ENCODE data around the gene LENEP. TPM values are rescaled to one million over a fixed set of nuclear protein-coding genes. Genes with fewer than 3 reads are reported as not detected.

The LENEP gene
- total RNA-seq, 1 experiment from 2014 or later = 0.50 TPM

GRCh38 chr1:155026588-155026987 is 33.2 kb downstream of the LENEP start:
- CTCF ChIA-PET = interaction anchor here (1.1 kb wide), 1 partner anchor 9 kb away, joined by 3 read pairs; no protein-coding TSS in a partner anchor
- H3K36me3 ChIP-seq (ENCODE audit: control insufficient read depth, insufficient read depth, low read length) = no peaks in the 10 kb centered on the region
- no TSS peak for BruUV-seq (replicated peaks)
- H3K4me1 ChIP-seq = peaks cover 10% of the 10 kb centered on the region
- no peak overlapping the region for H3K4me3 Mint-ChIP-seq (ENCODE audit: unreplicated experiment)
- intact Hi-C loops (cut with micrococcal nuclease; ENCODE audit: unreplicated experiment) = no loop called here
- H3K4me1 Mint-ChIP-seq (ENCODE audit: low read depth, unreplicated experiment) = peaks cover 11% of the 10 kb centered on the region
- no peak for TF ChIP-seq CTCF (IDR thresholded peaks at IDR 0.05; ENCODE audit: insufficient read depth in 1 of 2, low read depth in 1 of 2, low read length in 1 of 2, severe bottlenecking in 1 of 2, unreplicated experiment in 1 of 2)
- H3K9me3 Mint-ChIP-seq (ENCODE audit: unreplicated experiment) = no peaks in the 10 kb centered on the region
- no peak overlapping the region for H3K4me3 ChIP-seq (ENCODE audit: low read depth, low read length)
- no peaks in the 10 kb centered on the region for H3K27me3 ChIP-seq (replicated peaks; ENCODE audit: control insufficient read depth, insufficient read depth, low read length)
- POLR2A ChIA-PET = no interaction called here
- no peaks in the 10 kb centered on the region for H3K27me3 Mint-ChIP-seq (ENCODE audit: insufficient read depth, unreplicated experiment)
- peaks cover 5% of the 10 kb centered on the region for H3K36me3 Mint-ChIP-seq (ENCODE audit: insufficient read depth, unreplicated experiment)
- H3K9me3 ChIP-seq = no peaks in the 10 kb centered on the region
- DNase-seq = no peak
- H3K27ac Mint-ChIP-seq (ENCODE audit: unreplicated experiment) = no peak overlapping the region

- no TSS peak for BruUV-seq (replicated peaks)
- H3K36me3 Mint-ChIP-seq (ENCODE audit: insufficient read depth, unreplicated experiment) = no peaks in the 10 kb centered on the region
- no peaks in the 10 kb centered on the region for H3K4me1 Mint-ChIP-seq (ENCODE audit: low read depth, unreplicated experiment)
- H3K36me3 ChIP-seq (ENCODE audit: control insufficient read depth, insufficient read depth, low read length) = no peaks in the 10 kb centered on the region
- H3K27me3 ChIP-seq (replicated peaks; ENCODE audit: control insufficient read depth, insufficient read depth, low read length) = no peaks in the 10 kb centered on the region
- no peaks in the 10 kb centered on the region for H3K9me3 ChIP-seq
- intact Hi-C loops (cut with micrococcal nuclease; ENCODE audit: unreplicated experiment) = no loop called here
- CTCF ChIA-PET = interaction anchor here (1.0 to 1.1 kb wide), 2 partner anchors 18 to 68 kb away, joined by 3 read pairs; partner anchors contain the start of gene PYGO2
- no peaks in the 10 kb centered on the region for H3K9me3 Mint-ChIP-seq (ENCODE audit: unreplicated experiment)
- no peak overlapping the region for H3K27ac Mint-ChIP-seq (ENCODE audit: unreplicated experiment)
- H3K4me1 ChIP-seq = peaks cover 5% of the 10 kb centered on the region; the same call in 1 of the 2 replicates
- POLR2A ChIA-PET = no interaction called here
- H3K4me3 ChIP-seq (ENCODE audit: low read depth, low read length) = no peak overlapping the region
- H3K4me3 Mint-ChIP-seq (ENCODE audit: unreplicated experiment) = no peak overlapping the region
- H3K27me3 Mint-ChIP-seq (ENCODE audit: insufficient read depth, unreplicated experiment) = peaks cover under 1% of the 10 kb centered on the region
- no peak for TF ChIP-seq CTCF (IDR thresholded peaks at IDR 0.05; ENCODE audit: insufficient read depth in 1 of 2, low read depth in 1 of 2, low read length in 1 of 2, severe bottlenecking in 1 of 2, unreplicated experiment in 1 of 2)
- no peak for DNase-seq
These were observed 36.3 kb downstream of the LENEP start for GRCh38 chr1:155029513-155030242.

- DNase-seq = no peak
- no peaks in the 10 kb centered on the region for H3K9me3 Mint-ChIP-seq (ENCODE audit: unreplicated experiment)
- Histone ChIP-seq H3K4me3 (ENCODE audit: low read depth, low read length) (no peak overlapping the region), H3K9me3 (no peaks in the 10 kb centered on the region), H3K36me3 (ENCODE audit: control insufficient read depth, insufficient read depth, low read length) (no peaks in the 10 kb centered on the region), H3K27me3 (replicated peaks; ENCODE audit: control insufficient read depth, insufficient read depth, low read length) (no peaks in the 10 kb centered on the region), H3K4me1 (peaks cover 5% of the 10 kb centered on the region; the same call in 1 of the 2 replicates)
- H3K4me3 Mint-ChIP-seq (ENCODE audit: unreplicated experiment) = no peak overlapping the region
- no TSS peak for BruUV-seq (replicated peaks)
- intact Hi-C loops (cut with micrococcal nuclease; ENCODE audit: unreplicated experiment) = no loop called here
- H3K27me3 Mint-ChIP-seq (ENCODE audit: insufficient read depth, unreplicated experiment) = peaks cover 4% of the 10 kb centered on the region
- ChIA-PET POLR2A (interaction anchor here (0.6 kb wide), 1 partner anchor 20 kb away, joined by 3 read pairs; no protein-coding TSS in a partner anchor), CTCF (interaction anchor here (1.0 to 1.1 kb wide), 2 partner anchors 17 to 69 kb away, joined by 3 read pairs; partner anchors contain the start of gene PYGO2)
- no peak for TF ChIP-seq CTCF (IDR thresholded peaks at IDR 0.05; ENCODE audit: insufficient read depth in 1 of 2, low read depth in 1 of 2, low read length in 1 of 2, severe bottlenecking in 1 of 2, unreplicated experiment in 1 of 2)
- no peak overlapping the region for H3K27ac Mint-ChIP-seq (ENCODE audit: unreplicated experiment)
- no peaks in the 10 kb centered on the region for H3K36me3 Mint-ChIP-seq (ENCODE audit: insufficient read depth, unreplicated experiment)
- H3K4me1 Mint-ChIP-seq (ENCODE audit: low read depth, unreplicated experiment) = no peaks in the 10 kb centered on the region
These were observed 36.9 kb downstream of the LENEP start for GRCh38 chr1:155030243-155030795.

All from Caco-2 (cell line).